GM19452 (cell line): ENCODE data around the gene ABCA2.

Experiments used
- ATAC-seq: cut with Tn5 transposase; IDR thresholded peaks from one replicate; pipeline ENCODE4 v1.9.1; 2021; ENCODE audit not compliant: unreplicated experiment

The ABCA2 gene

DNA sequence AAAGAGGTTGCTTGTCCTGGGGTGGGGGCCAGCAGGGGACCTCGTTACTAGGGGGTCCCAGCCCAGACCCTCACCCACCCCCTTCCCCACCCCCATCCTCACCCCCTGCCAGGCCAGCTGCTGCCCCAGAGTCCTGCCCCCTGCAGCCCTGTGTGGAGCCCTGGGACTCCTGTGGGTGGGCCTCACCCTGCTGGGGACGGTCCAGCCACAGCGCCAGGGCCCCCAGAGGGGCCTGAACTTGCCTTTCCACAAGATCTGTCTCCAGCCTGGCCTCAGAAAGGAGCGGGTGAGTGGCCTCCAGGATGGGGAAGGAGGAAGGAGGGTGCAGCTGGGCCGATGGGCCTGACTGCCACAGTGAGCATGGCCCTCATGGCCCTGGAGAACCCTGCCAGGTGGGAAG is 58.3 kb downstream of the ABCA2 start:
- no peak for ATAC-seq

DNA sequence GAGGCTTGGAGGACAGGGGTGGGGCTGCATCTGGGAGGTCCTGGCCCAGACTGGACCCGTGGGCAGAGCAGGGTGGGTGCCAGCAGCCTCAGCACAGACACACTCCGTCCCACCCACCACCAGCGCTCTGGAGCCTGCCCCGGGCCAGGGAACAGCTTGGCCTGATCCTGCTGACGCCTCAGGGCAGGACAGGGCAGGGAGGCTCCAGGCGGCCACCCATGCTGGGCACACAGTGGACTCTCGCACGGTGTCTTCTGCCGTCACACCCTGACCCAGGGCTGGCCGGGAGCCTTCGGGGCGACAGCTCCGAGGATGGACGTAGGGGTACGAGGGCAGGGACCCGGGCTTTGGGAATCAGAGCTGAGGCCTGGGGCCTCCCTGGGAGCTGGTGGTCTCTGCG is 58.9 kb downstream of the ABCA2 start:
- no peak for ATAC-seq

DNA sequence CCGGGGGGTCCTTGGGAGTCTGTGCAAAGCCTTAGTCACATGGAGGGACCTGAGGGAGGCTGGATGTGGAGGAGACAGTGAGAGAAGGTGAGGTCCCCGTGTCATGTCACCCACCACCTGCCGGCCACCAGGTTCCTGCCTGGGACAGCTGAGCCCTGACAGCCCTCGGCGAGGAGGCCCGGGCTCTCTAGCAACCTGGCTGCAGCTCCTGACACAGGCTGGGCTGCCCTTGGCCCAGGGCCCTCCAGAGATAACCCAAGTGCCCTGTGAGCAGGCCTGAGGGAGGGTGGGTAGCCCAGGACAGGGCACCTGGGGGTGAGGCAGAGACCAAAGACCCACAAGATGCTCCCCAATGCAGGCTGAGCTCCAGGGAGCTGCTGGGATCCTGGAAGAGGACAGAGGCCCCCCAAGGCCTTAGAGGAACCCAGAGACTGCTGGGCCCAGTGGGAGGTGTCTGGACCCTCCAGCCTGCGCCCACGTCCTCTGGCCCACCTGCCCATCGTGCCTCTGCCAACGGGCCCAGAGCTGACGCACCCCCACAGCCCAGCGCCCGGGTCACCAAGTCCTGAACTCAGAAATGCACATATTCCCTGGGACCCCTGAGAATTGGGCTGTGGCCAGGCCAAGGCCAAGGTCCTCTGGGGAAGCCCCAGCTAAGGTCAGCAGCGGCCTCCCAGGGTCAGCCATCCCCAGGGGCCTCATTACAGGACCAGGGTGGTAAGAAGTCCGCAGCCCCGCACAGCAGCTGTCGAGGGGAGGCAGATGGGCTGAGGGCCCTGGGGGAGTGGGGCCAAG is 59.5 kb downstream of the ABCA2 start:
- ATAC-seq, result no peak

DNA sequence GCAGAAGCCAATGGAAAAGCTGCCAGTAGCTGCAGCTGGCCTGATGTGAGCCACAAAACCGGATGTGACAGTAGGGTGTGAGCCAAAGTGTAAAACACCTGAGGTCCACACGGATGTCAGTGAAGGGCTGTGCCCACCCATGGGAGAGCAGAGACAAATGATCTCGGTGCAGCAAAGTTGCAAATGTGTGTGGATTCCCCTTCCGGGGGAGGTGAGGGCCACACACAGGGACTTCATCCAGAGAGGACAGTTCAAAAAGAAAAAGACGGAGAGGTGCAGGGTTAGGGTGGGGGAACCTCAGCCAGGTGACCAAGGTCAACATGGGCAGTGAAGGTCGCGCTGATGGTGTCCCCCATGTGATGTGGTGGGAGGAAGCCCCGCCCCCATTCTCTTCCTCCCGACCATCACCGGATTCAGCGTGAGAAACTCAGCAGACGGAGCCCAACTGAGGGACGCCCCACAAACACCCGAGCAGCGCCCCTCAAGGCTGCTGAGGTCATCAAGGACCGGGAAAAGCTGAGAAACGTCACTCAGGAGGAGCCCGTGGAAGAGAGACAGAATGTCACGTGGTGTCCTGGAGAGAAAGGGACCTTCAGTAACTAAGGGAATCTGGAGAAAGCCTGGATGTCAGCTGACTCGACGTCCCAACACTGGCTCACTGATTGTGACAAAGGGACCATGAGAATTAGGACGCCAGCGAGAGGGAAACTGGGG is 62.1 kb downstream of the ABCA2 start:
- no peak for ATAC-seq

DNA sequence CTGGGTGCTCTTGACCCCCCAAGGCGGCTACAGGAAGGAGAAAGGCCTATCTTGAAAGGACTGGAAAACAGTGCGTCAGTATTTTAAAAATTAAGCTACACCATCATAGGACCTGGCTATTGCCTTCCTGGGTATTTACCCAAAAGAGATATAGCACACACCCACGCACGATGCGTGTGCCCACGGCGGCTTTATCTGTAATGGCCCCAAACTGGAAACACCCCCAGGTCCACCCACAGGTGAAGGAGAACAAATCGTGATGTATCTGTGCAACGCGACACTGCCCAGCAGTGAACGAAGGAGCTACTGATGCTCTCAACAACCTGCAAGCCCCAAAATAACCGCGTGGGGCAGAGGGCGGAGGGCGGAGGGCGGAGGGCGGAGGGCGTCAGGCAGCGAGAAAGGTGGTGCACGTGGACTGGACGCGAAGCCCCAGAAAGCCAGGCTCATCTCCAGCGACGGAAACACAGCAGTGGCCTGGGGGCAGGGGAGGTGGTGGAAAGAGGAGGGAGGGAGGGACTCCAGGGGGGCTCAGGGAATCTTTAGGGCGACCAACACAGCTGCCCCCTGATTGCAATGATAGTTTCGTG is 63.1 kb downstream of the ABCA2 start:
- ATAC-seq, result no peak

DNA sequence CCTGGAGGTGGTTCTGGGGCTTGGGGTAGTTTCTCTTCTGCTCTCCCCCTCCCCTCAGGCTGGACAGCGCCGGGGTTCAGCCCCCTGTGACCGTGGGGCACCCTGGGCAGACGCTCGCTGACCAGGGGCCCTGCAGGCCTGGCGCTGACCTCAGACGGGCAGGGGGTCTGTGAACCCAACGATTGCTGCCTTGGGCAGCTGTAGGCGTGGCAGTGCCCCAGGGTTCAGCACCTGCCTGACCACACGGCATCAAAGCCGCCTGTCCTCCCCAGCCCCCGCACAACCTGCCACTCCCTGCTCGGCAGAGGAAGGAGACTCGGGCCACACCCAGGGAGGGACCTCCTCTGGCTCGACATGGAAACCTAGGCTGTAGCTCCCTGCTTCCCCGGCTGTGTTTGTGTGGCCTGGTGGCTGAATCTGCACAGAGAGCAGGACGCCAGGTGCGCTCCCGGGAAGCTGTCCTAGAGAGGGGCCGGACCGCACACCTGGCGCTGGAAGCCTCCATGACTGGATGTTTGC is 63.8 kb downstream of the ABCA2 start:
- ATAC-seq, result no peak

DNA sequence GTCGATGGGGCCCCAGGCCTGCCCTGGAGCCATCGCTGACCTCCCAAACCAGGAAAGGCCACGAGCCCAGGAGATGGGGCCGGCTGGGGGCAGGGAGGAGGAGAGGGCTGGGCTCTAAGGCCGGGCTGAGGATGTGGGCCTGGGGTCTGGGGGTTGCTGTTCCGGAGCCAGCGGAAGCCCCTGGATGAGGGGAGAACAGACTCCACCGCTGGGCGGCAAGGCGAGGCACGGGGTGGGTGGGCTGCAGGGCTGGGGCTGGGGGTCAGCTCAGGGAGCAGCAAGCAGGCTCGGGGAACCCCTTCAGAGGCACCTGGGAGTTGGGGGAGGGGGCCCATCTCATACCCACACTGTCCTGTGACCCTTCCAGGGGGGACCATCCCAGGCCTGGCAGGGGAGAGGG is 64.3 kb downstream of the ABCA2 start:
- ATAC-seq, result no peak

DNA sequence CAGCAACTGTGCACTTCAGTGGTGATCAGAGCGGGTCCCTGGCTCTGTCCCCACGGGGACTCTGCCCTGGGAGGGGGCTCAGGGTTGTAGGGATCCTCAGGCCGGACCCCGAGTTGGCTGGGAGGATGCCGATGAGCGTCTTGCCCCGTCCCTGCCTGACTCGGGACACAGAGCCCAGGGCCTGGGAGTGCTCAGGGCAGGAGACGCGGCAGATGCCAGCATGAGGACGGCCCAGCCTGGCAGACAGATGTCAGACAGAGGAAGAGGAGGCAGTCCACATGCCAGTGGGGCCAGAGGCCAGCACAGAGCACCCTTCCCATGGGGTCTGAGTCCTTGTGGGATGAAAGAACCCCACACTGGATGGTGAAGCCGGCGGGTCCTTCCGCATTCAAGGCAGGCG is 64.7 kb downstream of the ABCA2 start:
- no peak for ATAC-seq

DNA sequence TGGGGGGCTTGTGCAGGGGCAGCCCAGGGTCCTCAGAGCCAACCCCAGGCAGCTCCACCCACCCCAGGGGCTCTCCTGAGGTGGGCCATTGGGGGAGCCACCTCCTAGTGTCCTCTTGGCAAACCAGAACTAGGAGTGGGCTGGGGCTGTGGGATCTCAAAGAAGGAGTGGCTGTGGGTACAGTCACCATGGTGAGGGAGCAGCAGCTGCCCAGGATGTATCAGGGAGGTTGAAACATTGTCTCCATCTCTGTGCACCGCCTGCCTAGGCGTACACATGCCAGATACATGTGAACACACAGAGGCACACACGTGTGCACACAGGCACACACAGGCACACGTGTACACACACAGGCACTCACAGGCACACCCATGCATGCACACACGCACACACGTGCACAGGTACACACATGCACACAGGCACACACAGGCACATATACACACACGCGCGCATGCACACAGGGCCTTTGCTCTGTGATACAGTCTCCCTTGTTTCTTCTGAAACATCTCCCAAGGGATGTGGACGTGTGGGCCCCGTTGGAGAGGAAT is 65.3 kb downstream of the ABCA2 start:
- ATAC-seq, result no peak

DNA sequence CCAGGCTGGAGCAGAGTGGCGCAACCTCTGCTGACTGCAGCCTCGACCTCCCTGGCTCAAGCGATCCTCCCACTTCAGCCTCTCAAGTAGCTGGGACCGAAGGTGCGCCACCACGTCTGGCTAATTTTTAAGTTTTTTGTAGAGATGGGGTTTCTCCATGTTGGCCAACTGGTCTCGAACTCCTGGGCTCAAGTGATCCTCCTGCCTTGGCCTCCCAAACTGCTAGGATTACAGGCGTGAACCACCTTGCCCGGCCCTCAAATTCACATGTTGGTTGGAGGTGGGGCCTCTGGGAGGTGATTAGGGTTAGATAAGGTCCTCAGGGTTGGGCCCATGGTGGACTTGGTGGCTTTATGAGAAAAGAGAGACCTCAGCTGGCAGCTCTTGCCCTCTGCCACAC is 65.9 kb downstream of the ABCA2 start:
- no peak for ATAC-seq

DNA sequence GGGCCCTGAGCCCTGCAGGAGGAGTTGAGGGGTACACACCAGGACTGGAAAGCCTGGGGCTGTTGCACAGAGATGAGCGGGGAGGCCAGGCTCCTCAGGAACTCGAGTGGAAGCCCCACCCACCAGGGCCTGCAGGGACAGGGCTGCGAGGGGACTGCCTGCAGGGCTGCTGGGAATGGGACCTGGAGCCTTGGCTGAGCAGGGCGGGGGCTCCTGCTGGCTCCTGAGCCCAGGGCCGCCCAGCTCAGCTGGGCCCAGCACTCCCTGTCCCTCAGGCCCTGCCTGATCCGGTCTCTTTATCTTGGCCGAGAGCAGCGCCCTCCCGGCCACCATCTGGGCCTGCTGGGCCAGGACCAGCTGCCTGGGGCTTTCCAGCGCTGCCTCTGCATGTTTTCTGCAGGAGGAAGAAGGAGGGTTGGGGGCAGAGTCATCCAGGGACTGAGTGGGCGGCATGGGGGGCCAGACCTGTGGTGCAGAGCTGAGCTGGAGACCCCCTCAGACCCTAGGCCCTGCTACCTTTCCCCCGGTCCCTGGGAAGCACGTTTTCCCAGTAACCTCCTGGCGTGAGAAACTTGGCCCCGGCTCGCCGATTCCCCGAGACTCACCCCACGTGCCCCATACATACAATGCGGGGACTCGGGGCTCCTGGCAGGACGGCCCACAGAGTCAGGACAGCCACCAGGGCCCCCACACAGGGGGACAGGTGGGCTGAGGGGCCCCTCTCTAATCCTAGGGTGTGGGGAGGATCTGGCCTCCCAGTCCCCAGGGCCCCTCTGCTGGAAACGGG is 66.6 kb downstream of the ABCA2 start:
- no peak for ATAC-seq

DNA sequence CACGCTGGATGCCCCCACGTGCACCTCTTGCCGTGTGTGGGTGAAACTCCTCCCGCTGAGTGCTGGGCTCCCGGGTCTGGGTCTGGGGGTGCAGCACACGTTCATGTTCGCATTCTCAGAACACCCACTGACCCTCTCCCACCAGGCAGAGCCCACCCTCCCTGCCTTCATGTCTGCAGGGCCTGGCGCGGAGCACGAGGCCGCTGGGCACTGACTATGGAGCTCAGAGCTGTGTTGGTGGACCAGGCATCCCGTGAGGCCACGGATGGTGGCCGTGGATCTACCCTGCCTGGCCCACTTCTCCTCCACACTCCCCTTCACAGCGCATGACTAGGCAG is 67.1 kb downstream of the ABCA2 start:
- no peak for ATAC-seq

DNA sequence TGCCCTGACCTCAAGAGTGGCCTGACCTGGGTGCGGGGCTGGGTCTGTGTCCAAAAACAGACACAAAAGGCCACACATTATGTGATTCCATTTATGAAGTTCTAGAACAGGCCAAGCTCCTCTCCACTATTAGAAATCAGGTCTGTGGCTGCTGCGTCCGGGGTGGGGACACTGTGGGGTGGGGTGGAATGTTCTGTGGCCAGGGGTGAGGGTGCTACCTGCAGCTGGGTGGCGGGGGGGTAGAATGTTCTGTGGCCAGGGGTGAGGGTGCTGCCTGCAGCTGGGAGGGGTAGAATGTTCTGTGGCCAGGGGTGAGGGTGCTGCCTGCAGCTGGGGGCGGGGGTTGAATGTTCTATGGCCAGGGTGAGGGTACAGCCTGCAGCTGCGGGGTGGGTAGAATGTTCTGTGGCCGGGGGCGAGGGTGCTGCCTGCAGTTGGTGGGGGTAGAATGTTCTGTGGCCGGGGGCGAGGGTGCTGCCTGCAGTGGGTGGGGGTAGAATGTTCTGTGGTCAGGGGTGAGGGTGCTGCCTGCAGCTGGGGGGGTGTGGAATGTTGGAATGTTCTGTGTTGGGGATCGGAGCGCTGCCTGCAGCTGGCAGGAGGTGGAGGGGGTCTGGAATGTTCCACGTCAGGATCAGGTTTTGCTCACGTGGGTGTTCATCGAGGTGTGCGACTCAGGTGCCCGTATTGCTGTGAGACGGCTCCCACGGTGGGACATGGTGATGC is 67.7 kb downstream of the ABCA2 start:
- ATAC-seq, result no peak

DNA sequence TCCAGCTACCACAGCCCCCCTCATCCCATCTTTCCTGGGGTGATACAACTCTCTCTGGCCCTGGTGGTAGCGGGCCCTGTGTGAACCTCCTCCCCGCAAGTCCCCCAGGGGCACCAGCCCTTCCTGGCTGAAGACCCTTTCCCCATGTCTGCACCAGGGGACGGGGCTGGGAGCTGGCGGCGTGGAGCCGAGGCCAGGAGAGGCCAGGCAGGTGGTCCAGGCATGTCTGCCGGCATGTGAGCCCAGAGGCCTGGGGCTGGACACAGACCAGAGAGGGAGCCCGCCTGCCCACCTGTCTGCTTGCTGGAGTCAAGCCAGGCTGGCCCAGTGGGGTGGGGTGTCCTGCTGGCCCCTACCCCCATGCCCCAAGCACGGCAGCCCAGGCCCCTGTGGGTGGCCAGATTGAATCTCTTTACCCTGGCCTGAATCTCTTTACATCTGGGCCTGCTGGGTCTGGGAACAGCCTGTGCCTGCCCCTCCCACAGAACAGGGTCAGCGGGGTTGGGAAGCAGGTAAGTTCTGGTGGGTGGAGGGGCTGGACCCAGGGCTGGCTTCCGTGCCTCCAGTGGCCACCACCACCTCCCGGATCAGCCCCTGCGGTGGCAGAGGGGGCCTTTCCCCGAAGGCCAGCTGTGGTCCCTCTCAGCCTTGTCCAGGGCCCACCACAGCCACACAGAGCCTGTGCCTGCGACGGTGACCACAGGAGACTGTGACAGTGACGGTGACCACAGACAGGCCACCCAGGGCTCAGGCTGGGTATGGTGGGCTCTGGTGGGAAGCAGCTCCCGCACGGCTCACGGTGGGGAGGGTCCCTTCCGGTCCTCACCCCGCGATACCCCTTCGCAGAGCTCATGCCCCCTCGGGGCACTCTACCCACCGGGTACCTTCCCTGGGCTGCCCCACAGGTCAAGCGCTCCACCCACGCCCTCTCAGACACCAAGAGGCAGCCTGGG is 68.9 kb downstream of the ABCA2 start:
- no peak for ATAC-seq

DNA sequence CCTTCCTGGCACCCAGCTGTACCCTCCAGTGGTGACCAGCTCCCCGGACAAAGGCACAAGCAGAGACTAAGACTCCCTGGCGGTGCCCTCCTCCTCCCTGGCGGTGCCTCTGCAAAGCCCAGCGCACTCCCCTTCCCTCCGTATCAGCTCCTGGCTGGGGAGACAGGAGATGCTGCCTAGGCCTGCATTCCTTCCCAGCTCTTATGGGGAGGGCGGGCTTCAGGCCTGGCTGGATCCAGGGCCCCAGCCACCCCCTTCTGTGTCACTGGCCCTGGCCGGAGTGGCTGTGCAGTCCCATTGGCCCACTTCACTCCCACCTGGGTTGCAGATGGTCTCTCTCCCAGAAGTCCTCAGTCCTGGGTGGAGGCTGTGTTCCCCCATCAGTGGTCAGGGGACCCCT is 69.6 kb downstream of the ABCA2 start:
- ATAC-seq, result no peak

DNA sequence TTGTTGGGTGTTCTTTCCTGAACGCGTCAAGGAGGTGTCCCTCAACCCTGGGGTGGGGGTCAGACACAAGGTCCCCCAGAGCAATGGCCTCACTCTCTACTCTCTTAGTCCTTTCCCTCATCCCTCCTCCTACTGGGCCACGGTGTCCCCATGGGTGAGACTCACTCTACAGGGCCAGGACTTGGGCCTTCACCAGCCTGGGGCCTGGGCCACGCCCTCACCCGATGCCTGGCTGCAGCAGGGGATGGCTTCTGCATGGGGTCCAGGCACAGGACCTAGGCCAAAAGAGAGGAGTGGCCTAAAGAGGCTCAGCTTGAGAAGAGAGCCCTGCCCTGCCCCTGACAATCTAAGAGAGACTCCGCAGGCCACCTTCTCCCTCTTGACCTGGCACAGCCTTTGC is 70.1 kb downstream of the ABCA2 start:
- no peak for ATAC-seq

DNA sequence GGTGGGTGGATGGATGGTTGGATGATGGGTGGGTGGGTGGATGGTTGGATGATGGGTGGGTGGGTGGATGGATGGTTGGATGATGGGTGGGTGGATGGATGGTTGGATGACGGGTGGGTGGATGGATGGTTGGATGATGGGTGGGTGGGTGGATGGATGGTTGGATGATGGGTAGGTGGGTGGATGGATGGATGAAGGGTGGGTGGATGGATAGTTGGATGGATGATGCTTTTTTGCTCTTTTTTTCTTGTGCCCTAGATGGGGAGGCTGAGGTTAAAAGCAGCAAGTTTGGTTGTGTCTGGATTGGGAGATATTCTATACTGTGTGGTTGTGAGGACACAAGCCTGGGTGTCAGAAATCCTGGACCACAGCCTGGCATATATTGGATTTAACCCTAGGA is 70.6 kb downstream of the ABCA2 start:
- ATAC-seq, result no peak
